ENCODE data around the gene FIG4.

DNA sequence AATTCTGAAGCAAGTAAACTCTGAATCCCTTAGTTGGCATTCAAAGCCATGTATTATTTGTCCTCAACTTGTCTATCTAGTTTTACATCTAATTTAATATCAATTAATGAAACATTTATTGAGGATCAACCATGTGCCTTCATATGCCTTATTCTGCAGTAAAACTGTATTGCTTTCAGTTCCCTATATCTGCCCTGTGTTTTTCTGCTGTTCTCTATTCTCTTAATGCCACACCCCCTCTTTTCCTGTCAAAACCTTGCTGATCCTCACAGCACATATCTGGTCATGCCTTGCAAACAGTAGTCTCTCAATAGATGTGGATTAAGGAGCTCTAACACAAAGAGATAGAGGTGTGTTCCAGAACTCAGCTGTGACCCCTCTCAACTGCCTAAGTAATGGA is 2.0 kb downstream of the FIG4 start:
- TF ChIP-seq CBX8 (IDR thresholded peaks at IDR 0.05) = no peak
- TF ChIP-seq CHD2 (IDR thresholded peaks at IDR 0.05; ENCODE audit: low read length, partially characterized antibody) = no peak

Measured in A549 (cell line).